ENCODE measurements around the gene DIPK1A.

DNA sequence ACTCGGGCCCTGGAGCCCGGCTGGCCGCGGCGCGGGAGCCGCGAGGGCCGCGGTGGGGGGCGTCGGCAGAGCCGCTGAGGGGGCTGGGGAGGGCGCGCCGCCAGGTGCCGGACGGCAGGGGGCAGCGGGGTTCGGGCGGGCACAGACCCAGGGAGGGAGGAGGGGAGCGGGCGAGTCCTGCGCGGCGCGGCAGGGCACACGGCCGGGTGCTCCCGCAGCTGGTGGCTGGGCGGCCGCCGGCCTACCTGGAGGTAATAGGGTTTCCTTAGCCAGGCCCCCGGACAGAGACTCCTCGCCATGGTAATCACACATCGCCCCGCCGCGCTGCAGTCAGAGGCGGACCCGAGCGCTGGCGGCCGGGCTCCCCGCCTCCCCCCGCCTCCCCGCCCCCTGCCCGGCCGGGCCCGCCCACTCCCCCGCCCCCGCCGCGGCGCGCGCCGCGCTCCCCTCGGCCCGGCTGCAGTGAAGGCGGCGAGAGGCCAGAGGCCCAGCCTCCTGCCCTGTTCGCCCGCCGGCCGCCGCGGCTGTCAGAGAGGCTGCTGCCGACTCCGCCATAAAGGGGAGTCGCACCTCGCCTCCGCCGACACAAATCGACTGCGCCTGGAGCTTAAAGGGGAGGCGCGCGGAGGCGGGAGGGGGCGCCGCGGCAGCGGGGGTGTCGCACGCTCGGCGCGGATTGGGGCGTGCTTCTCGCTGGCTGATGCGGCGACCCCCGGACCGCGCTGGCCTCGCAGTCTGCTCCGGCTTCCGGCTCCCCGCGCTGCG lies at the start of gene DIPK1A:
- TF ChIP-seq, protein P1, sequence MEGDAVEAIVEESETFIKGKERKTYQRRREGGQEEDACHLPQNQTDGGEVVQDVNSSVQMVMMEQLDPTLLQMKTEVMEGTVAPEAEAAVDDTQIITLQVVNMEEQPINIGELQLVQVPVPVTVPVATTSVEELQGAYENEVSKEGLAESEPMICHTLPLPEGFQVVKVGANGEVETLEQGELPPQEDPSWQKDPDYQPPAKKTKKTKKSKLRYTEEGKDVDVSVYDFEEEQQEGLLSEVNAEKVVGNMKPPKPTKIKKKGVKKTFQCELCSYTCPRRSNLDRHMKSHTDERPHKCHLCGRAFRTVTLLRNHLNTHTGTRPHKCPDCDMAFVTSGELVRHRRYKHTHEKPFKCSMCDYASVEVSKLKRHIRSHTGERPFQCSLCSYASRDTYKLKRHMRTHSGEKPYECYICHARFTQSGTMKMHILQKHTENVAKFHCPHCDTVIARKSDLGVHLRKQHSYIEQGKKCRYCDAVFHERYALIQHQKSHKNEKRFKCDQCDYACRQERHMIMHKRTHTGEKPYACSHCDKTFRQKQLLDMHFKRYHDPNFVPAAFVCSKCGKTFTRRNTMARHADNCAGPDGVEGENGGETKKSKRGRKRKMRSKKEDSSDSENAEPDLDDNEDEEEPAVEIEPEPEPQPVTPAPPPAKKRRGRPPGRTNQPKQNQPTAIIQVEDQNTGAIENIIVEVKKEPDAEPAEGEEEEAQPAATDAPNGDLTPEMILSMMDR (conservative IDR thresholded peaks at IDR 0.05), result no peak
- no peak for TF ChIP-seq EZH2 (IDR thresholded peaks at IDR 0.05; ENCODE audit: low read depth)

Measured in PC-9 (cell line).